GM23338 (cell line): Measurements from ENCODE around the gene USP10. TPM values are rescaled to one million over a fixed set of nuclear protein-coding genes. Genes with fewer than 3 reads are reported as not detected.

ENCODE experiments used
- ATAC-seq: fragments of 200-7000 bp; cut with Tn5 transposase; 3 replicates; pipeline ENCODE4 v1.9.1; 2020
- DNase-seq: peaks from one replicate; pipeline ENCODE4 v3.0.0-alpha.2; 2015; ENCODE audit warnings: low spot score
- H2AFZ ChIP-seq: fragments of 200-600 bp; sonication (generic); 2 replicates; pipeline ENCODE4 v1.8.0; 2016; ENCODE audit warnings: antibody characterized with exemption, mild to moderate bottlenecking, moderate library complexity
- H3F3A ChIP-seq: fragments of 200-600 bp; sonication (generic); replicated peaks from 2 replicates; pipeline ENCODE4 v1.8.0; 2017; ENCODE audit warnings: antibody characterized with exemption, mixed run types, low read depth
- H3K27ac ChIP-seq: fragments of 200-600 bp; sonication (generic); 2 replicates; pipeline ENCODE4 v1.6.1; 2016; ENCODE audit warnings: low read depth
- H3K27me3 ChIP-seq: fragments of 200-600 bp; sonication (generic); 2 replicates; pipeline ENCODE4 v1.8.0; 2016; ENCODE audit warnings: mild to moderate bottlenecking, mixed run types, moderate library complexity; ENCODE audit not compliant: insufficient read depth
- H3K36me3 ChIP-seq: fragments of 200-600 bp; sonication (generic); 2 replicates; pipeline ENCODE4 v1.8.0; 2016; ENCODE audit warnings: mild to moderate bottlenecking; ENCODE audit not compliant: insufficient read depth
- H3K4me1 ChIP-seq: fragments of 200-600 bp; sonication (generic); 2 replicates; pipeline ENCODE4 v1.8.0; 2016; ENCODE audit warnings: mild to moderate bottlenecking, moderate library complexity; ENCODE audit not compliant: insufficient read depth
- H3K4me2 ChIP-seq: fragments of 200-600 bp; sonication (generic); 2 replicates; pipeline ENCODE4 v1.7.1; 2017; ENCODE audit warnings: mixed run types
- H3K4me3 ChIP-seq: fragments of 200-600 bp; sonication (generic); 2 replicates; pipeline ENCODE4 v1.6.1; 2016; ENCODE audit warnings: mixed run types
- H3K79me2 ChIP-seq: fragments of 200-600 bp; sonication (generic); replicated peaks from 2 replicates; pipeline ENCODE4 v1.8.0; 2017; ENCODE audit warnings: mild to moderate bottlenecking; ENCODE audit not compliant: insufficient read depth
- H3K9me2 ChIP-seq: fragments of 200-600 bp; sonication (generic); 2 replicates; pipeline ENCODE4 v1.8.0; 2017; ENCODE audit not compliant: insufficient read depth
- H4K20me1 ChIP-seq: fragments of 200-600 bp; sonication (generic); replicated peaks from 2 replicates; pipeline ENCODE4 v1.8.0; 2017; ENCODE audit warnings: mild to moderate bottlenecking; ENCODE audit not compliant: insufficient read depth
- H3K27ac Mint-ChIP-seq: 2 replicates; pipeline ENCODE4 v1.8.0; 2020; ENCODE audit warnings: inconsistent platforms, mild to moderate bottlenecking, moderate library complexity, mixed read lengths
- H3K27me3 Mint-ChIP-seq: 3 replicates; pipeline ENCODE4 v1.8.0; 2022; ENCODE audit warnings: low read depth, mild to moderate bottlenecking, moderate library complexity, mixed read lengths, inconsistent platforms; ENCODE audit not compliant: insufficient read depth, poor library complexity
- H3K36me3 Mint-ChIP-seq: 3 replicates; pipeline ENCODE4 v1.8.0; 2021; ENCODE audit warnings: low read depth, mild to moderate bottlenecking, inconsistent platforms, moderate library complexity, mixed read lengths
- H3K4me1 Mint-ChIP-seq: 3 replicates; pipeline ENCODE4 v1.8.0; 2020; ENCODE audit warnings: mild to moderate bottlenecking, inconsistent platforms, mixed read lengths
- H3K4me3 Mint-ChIP-seq: 3 replicates; pipeline ENCODE4 v1.8.0; 2021; ENCODE audit warnings: moderate library complexity, mild to moderate bottlenecking, inconsistent platforms, mixed read lengths
- H3K9me3 Mint-ChIP-seq: 3 replicates; pipeline ENCODE4 v1.8.0; 2020; ENCODE audit warnings: moderate library complexity, mild to moderate bottlenecking, inconsistent platforms, mixed read lengths
- CREB1 ChIP-seq: fragments of 250-450 bp; sonication (Bioruptor Pico); IDR thresholded peaks from 2 replicates; pipeline ENCODE4 v1.5.0; 2020; ENCODE audit warnings: low read depth, mild to moderate bottlenecking, moderate library complexity
- CTCF ChIP-seq, 2 experiments: fragments of 200-600 bp in 1 of 2; sonication (generic) in 1 of 2; conservative IDR thresholded peaks; 2 replicates each; pipeline versions ENCODE4 v1.5.1 to v1.6.1; 2016 to 2017; ENCODE audit warnings: antibody characterized with exemption in 2 of 2, low read depth in 2 of 2, mild to moderate bottlenecking in 2 of 2, moderate library complexity in 1 of 2
- EZH2 ChIP-seq: fragments of 200-600 bp; sonication (generic); IDR thresholded peaks from one replicate; pipeline ENCODE4 v1.8.0; 2017; ENCODE audit warnings: antibody characterized with exemption, mild to moderate bottlenecking, low read depth; ENCODE audit not compliant: unreplicated experiment
- EZH2phosphoT487 ChIP-seq: fragments of 200-600 bp; sonication (generic); IDR thresholded peaks from one replicate; pipeline ENCODE4 v1.8.1; 2018; ENCODE audit warnings: antibody characterized with exemption; ENCODE audit not compliant: unreplicated experiment
- JUNB ChIP-seq: IDR thresholded peaks from one replicate; pipeline ENCODE4 v1.6.1; 2016; ENCODE audit warnings: antibody characterized with exemption; ENCODE audit not compliant: unreplicated experiment
- POLR2AphosphoS5 ChIP-seq: IDR thresholded peaks from 2 replicates; pipeline ENCODE4 v1.6.1; 2016; ENCODE audit warnings: antibody characterized with exemption, low read depth
- REST ChIP-seq: IDR thresholded peaks from one replicate; pipeline ENCODE4 v1.6.1; 2018; ENCODE audit warnings: antibody characterized with exemption; ENCODE audit not compliant: unreplicated experiment
- STAT1 ChIP-seq: IDR thresholded peaks from one replicate; pipeline ENCODE4 v1.6.1; 2016; ENCODE audit warnings: antibody characterized with exemption; ENCODE audit not compliant: unreplicated experiment
- ZNF114 ChIP-seq: fragments of 250-450 bp; sonication (Bioruptor Pico); IDR thresholded peaks from 2 replicates; pipeline ENCODE4 v1.5.0; 2020; ENCODE audit warnings: mild to moderate bottlenecking, moderate library complexity
- ZNF331 ChIP-seq: fragments of 250-450 bp; sonication (Bioruptor Pico); IDR thresholded peaks from 2 replicates; pipeline ENCODE4 v1.5.0; 2020; ENCODE audit warnings: low read depth, mild to moderate bottlenecking, moderate library complexity
- polyA plus RNA-seq: library from polyadenylated mRNA; unstranded; fragments of >200 nt; fragmentation: Nextera tagmentation; extraction: Ambion mirVana; gene quantifications from 2 replicates; pipeline ENCODE4 v1.2.1, GENCODE V29; 2016
- total RNA-seq: library from RNA; depleted of rRNA; stranded (reverse); fragments of >200 nt; shearing (Covaris generic); gene quantifications from 2 replicates; pipeline ENCODE4 v1.2.3, GENCODE V29; 2014
- TF ChIP-seq, protein P1 (sequence below): IDR thresholded peaks from 2 replicates; pipeline ENCODE4 v1.6.1; 2016; ENCODE audit warnings: antibody characterized with exemption

Gene USP10
- total and polyA plus RNA-seq, 2 experiments from 2014 or later = 158 to 194 TPM

DNA sequence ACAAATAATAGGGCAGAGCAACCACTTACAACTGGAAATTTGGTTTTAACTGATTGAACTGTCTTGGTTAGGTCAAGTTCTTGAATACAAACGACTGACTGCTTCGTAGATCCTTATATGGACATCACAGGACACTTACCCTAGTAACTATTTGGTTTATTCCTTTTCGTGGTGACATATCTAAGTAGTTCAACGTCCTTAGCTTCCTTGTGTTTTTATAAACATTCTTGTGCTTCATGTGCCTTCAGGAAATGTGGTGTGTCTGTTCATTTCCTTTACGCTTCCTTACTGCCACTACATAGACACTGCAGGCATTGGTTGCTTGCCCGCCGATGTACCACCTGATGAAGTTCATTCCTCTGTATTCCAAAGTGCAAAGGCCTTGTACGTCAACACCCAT lies 59.3 kb downstream of the USP10 start (continued):
- TF ChIP-seq CTCF (conservative IDR thresholded peaks at IDR 0.05; ENCODE audit: low read depth in 2 of 2) = no peak
- no peak for TF ChIP-seq POLR2AphosphoS5
- TF ChIP-seq STAT1 = no peak
- TF ChIP-seq JUNB = no peak
- no peak for TF ChIP-seq EZH2
- no peak for TF ChIP-seq ZNF114 (CRISPR knock-in tag)
- TF ChIP-seq REST = no peak
- TF ChIP-seq, protein P1, sequence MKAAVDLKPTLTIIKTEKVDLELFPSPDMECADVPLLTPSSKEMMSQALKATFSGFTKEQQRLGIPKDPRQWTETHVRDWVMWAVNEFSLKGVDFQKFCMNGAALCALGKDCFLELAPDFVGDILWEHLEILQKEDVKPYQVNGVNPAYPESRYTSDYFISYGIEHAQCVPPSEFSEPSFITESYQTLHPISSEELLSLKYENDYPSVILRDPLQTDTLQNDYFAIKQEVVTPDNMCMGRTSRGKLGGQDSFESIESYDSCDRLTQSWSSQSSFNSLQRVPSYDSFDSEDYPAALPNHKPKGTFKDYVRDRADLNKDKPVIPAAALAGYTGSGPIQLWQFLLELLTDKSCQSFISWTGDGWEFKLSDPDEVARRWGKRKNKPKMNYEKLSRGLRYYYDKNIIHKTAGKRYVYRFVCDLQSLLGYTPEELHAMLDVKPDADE = no peak
- no peak for TF ChIP-seq ZNF331

DNA sequence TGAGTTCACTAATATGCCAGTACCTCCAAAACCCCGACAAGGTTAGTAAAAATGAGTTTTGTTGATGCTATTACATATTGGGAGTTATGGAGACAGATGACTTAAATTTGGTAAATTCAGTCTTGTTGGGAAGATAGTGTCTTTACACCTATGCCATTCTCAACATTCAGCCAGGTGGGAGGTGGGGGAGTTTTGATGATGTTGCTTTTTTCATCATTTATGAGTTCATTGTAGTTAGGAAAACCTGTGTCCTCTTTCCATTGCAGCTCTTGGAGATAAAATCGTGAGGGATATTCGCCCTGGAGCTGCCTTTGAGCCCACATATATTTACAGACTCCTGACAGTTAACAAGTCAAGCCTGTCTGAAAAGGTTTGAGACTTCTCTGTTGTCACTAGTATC lies 60.1 kb downstream of the USP10 start:
- no peaks in the 10 kb centered on the region for H3K27me3 ChIP-seq
- no peak overlapping the region for H3K4me3 Mint-ChIP-seq
- peaks cover 8% of the 10 kb centered on the region; the same call in 1 of the 2 replicates for H3K4me1 ChIP-seq
- DNase-seq (no peak), ATAC-seq (no peak)
- H3K27ac ChIP-seq = 0 out of 2 replicates have a peak overlapping the region, but pooled peaks have one; percentile 75
- H3K9me2 ChIP-seq = no peaks in the 10 kb centered on the region
- peaks cover 55% of the 10 kb centered on the region for H4K20me1 ChIP-seq
- peaks cover 4% of the 10 kb centered on the region for H3K27me3 Mint-ChIP-seq
- peaks cover 89% of the 10 kb centered on the region for H3K79me2 ChIP-seq
- H3K4me2 ChIP-seq = no peak overlapping the region
- peaks cover 33% of the 10 kb centered on the region for H3K36me3 ChIP-seq
- no peak overlapping the region for H3K4me3 ChIP-seq
- H2AFZ ChIP-seq = no peak overlapping the region
- H3K36me3 Mint-ChIP-seq = peaks cover 57% of the 10 kb centered on the region
- H3K27ac Mint-ChIP-seq = no peak overlapping the region
- peaks cover 5% of the 10 kb centered on the region; the same call in 1 of the 2 replicates for H3F3A ChIP-seq
- peaks cover 12% of the 10 kb centered on the region for H3K4me1 Mint-ChIP-seq
- H3K9me3 Mint-ChIP-seq = no peaks in the 10 kb centered on the region
- no peak for TF ChIP-seq ZNF114 (CRISPR knock-in tag)
- TF ChIP-seq STAT1 = no peak
- TF ChIP-seq EZH2 = no peak
- no peak for TF ChIP-seq REST
- no peak for TF ChIP-seq CTCF (conservative IDR thresholded peaks at IDR 0.05; ENCODE audit: low read depth in 2 of 2)
- TF ChIP-seq, protein P1 = no peak
- TF ChIP-seq EZH2phosphoT487 = no peak
- no peak for TF ChIP-seq CREB1 (CRISPR knock-in tag)
